SIG-M5 treated with dmso at 0.1 percent for 504 hours (cell line): ENCODE measurements around the gene ST8SIA1.
"Not testable (repeated sequence)": the region's sequence is repeated elsewhere in the genome, so short reads cannot be mapped to it uniquely, and the experiment has no call there.

Experiments used
- DNase-seq: peaks from one replicate; lab custom pipeline; 2025; ENCODE audit not compliant: unreplicated experiment; lab: John Stamatoyannopoulos, UW

The ST8SIA1 gene

DNA sequence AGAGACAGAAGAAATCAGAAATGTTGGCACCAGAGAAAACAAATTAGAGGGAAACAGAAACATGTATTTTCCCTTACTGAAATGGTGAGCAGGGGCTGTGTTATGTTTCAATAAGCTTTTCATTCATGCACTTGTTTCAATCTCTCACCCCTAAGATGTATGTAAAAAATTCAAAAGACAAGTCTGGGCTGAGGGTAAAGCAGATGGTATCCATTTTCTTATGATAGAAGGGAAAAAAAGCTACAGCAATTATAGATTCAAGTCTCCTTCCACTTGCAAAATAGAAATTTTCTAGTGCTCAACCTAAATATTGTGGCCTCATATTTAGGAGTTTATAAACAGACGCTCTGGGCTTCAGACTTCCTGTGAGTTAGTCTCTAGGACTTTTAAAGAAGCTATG lies 138.3 kb downstream of the ST8SIA1 start:
- DNase-seq: no peak

- no peak for DNase-seq
Observed at GRCh38 chr12:22190969-22191368, 143.5 kb downstream of the ST8SIA1 start.

DNA sequence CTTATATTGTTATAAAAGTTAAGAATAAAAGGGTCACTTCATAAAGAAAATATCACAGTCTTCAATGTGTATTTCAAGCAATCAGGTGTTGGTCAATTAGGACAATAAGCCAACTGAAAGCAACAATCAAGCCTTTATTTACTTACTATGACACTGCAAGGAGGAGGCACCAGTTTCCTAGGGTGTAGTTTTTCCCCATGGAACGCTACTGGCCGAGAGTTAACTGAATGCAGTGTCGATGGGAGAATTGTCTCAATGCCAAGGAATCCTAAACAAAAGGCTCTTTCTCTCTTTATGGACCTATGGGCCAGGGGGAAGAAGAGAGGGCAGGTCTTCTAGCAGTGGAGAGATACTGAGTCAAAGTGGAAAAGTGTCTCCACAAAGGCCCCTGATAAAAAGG lies 146.1 kb downstream of the ST8SIA1 start:
- DNase-seq: no peak

GRCh38 chr12:22180705-22181104 lies 153.8 kb downstream of the ST8SIA1 start:
- no peak for DNase-seq

DNA sequence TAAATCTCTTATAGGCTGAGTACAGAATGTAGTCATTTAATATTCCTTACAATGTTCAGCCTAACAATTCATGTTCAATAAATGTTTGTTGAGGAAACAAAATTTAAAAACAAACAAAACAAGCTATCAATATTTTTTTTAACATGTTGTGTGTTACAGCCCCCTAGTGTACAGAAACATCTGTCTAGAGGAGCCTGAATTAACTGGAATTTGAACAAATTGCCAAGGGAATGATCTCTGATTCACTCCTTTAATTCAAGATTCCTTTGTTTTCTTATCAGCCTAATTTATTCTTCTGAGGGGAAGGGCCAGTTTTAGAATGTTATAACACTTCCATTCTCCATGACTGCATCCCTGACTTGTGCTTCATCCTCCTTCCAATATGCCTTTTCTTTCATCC lies 161.3 kb downstream of the ST8SIA1 start:
- no peak for DNase-seq

DNA sequence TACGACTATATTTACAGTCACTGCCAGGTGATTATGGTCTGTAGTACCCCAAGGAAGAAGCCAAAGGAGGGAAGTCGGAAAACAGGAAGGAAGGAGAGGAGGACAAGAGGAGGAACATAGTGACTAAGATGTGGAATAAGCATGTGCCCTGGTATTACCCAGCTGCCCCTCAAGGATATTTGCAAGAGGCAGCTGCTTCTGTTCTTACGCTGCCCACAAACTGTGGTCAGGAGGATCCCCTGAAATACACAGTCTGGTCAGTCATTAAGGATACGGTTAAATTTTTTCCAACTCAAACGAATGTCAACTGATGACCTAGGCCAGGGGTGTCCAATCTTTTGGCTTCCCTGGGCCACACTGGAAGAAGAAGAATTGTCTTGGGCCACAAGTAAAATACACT lies 162.0 kb downstream of the ST8SIA1 start:
- no peak for DNase-seq

DNA sequence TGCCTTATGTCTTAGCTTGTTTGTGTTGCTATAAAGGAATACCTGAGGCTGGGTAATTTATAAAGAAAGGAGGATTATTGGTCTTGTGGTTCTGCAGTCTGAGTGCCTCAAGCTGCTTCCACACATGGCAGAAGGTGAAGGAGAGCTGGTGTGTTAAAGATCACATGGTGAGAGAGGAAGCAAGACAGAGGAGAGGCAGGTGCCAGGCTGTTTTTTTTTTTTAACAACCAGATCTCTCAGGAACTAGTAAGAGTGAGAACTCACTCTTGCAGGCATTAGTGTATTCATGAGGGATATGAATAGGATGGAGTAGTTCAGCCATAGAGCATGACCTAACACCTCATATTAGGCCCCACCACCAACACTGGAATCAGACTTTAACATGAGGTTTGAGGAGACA lies 165.1 kb downstream of the ST8SIA1 start:
- DNase-seq: no peak

- peak; percentile 28 for DNase-seq
Observed at GRCh38 chr12:22164139-22164538, 170.4 kb downstream of the ST8SIA1 start.

DNA sequence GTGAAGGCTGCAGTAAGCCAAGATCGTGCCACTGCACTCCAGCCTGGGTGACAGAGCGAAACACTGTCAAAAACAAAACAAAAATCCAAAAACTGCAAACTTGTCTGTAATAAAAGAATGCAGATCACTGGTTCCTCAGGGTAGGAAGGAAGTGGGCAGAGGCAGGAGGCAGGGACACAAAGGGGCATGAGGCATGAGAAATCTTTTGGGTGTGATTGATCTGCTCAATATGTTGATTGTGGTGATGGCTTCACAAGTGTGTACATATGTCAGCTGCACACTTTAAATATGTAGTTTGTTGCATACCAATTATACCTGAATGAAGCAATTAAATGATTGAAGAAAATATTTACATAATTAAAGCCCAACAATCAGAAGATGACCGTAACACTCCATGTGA lies 170.9 kb downstream of the ST8SIA1 start:
- DNase-seq: no peak

GRCh38 chr12:22160396-22161003 lies 174.0 kb downstream of the ST8SIA1 start:
- no peak for DNase-seq

DNA sequence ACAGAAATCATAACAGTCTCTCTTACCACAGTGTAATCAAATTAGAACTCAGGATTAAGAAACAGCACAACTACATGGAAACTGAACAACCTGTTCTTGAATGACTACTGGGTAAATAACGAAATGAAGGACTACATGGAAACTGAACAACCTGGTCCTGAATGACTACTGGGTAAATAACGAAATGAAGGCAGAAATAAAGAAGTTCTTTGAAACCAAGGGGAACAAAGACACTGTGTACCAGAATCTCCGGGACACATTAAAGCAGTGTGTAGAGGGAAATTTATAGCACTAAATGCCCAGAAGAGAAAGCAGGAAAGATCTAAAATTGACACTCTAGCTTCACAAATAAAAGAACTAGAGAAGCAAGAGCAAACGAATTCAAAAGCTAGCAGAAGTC lies 185.2 kb downstream of the ST8SIA1 start:
- DNase-seq: not testable (repeated sequence)

DNA sequence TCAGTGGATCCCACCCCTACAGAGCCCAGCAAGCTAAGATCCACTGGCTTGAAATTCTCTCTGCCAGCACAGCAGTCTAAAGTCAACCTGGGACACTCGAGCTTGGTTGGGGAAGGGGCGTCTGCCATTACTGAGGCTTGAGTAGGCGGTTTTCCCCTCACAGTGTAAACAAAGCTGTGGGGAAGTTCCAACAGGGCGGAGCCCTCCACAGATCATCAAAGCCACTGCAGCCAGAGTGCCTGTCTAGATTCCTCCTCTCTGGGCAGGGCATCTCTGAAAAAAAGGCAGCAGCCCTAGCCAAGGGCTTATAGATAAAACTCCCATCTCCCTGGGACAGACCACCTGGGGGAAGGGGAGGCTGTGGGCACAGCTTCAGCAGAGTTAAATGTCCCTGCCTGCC lies 187.8 kb downstream of the ST8SIA1 start:
- not testable (repeated sequence) for DNase-seq
